Dendritic cell treated with granulocyte-macrophage colony-stimulating factor and Interleukin-4, amounts not matched to agents 40 ng/mL and 50 ng/mL, for 4 days (primary cell): ENCODE measurements around the gene TST.

ENCODE experiments used
- H3K27ac Mint-ChIP-seq: one replicate; pipeline ENCODE4 v1.8.0; 2022; ENCODE audit warnings: mild to moderate bottlenecking, mixed read lengths
- H3K27me3 Mint-ChIP-seq: one replicate; pipeline ENCODE4 v1.8.0; 2022; ENCODE audit warnings: mild to moderate bottlenecking, mixed read lengths
- H3K36me3 Mint-ChIP-seq: one replicate; pipeline ENCODE4 v1.8.0; 2022; ENCODE audit warnings: low read depth, mixed read lengths
- H3K4me1 Mint-ChIP-seq: one replicate; pipeline ENCODE4 v1.8.0; 2022; ENCODE audit warnings: low read depth, mixed read lengths
- H3K4me3 Mint-ChIP-seq: one replicate; pipeline ENCODE4 v1.8.0; 2022; ENCODE audit warnings: mild to moderate bottlenecking, moderate library complexity, mixed read lengths
- H3K9me3 Mint-ChIP-seq: one replicate; pipeline ENCODE4 v1.8.0; 2022; ENCODE audit warnings: mixed read lengths
- intact Hi-C: fragments of 100-400 bp; cut with micrococcal nuclease; formaldehyde crosslinking; loops from one replicate; pipeline ENCODE4 v1.15.0; 2022

The TST gene

GRCh38 chr22:36981247-36981775 lies 37.9 kb downstream of the TST start:
- H3K36me3 Mint-ChIP-seq: no peaks in the 10 kb centered on the region
- intact Hi-C loops: no loop called here
- no peak overlapping the region for H3K27ac Mint-ChIP-seq

GRCh38 chr22:36979016-36979910 lies 40.0 kb downstream of the TST start:
- no peaks in the 10 kb centered on the region for H3K9me3 Mint-ChIP-seq
- H3K4me3 Mint-ChIP-seq: no peak overlapping the region
- H3K4me1 Mint-ChIP-seq: peaks cover 29% of the 10 kb centered on the region
- H3K27ac Mint-ChIP-seq: no peak overlapping the region
- H3K27me3 Mint-ChIP-seq: peaks cover 30% of the 10 kb centered on the region
- H3K36me3 Mint-ChIP-seq: no peaks in the 10 kb centered on the region
- intact Hi-C loops: loop anchor here (5.0 kb wide), 2 partner anchors 67 to 432 kb away; partner anchors contain the start of gene CSF2RB

More at GRCh38 chr22:36981247-36981775, 37.9 kb downstream of the TST start:
- Mint-ChIP-seq H3K4me1 (peaks cover 27% of the 10 kb centered on the region), H3K9me3 (peaks cover 7% of the 10 kb centered on the region), H3K27me3 (peaks cover 30% of the 10 kb centered on the region), H3K4me3 (no peak overlapping the region)

DNA sequence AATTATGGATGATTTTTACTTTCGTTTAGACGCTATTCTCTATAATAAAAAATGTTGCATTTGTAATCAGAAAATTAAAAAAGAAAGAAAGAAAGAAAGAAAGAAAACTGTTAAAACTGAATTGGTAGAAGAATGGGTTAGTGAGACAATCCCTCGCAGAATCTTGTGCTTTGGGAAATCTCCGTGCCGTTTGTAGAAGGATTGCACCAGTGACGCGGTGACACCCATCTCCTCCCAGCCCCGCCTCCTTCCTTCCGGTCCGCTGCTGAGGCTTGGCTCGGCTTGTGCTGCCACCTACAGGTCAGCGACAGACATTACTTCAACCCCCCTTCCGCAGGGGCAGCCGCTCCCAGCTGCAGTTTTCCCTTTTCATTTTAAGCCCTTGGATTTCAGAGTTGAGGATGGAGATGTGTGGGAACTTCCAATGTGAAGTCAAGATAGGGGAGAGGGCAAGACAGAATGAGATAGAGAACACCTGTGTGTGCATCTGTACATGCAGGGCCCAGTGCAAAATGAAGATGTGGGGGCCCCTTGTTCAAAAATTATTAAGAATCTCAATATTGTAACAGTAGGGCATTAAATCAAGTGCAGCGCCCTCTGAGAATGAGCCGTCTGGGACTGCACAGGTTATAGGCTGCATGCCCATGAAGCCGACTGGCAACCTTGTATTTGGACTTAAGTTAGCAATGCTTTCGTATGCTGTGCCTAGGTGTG lies 41.1 kb downstream of the TST start:
- Mint-ChIP-seq H3K9me3 (no peaks in the 10 kb centered on the region), H3K27ac (peak overlapping the region; percentile 87), H3K4me1 (peaks cover 29% of the 10 kb centered on the region), H3K36me3 (no peaks in the 10 kb centered on the region), H3K4me3 (peak overlapping the region; percentile 74), H3K27me3 (peaks cover 26% of the 10 kb centered on the region)
- intact Hi-C loops: loop anchor here (1.0 to 5.0 kb wide), 4 partner anchors 66 to 431 kb away; partner anchors contain the start of gene CSF2RB

DNA sequence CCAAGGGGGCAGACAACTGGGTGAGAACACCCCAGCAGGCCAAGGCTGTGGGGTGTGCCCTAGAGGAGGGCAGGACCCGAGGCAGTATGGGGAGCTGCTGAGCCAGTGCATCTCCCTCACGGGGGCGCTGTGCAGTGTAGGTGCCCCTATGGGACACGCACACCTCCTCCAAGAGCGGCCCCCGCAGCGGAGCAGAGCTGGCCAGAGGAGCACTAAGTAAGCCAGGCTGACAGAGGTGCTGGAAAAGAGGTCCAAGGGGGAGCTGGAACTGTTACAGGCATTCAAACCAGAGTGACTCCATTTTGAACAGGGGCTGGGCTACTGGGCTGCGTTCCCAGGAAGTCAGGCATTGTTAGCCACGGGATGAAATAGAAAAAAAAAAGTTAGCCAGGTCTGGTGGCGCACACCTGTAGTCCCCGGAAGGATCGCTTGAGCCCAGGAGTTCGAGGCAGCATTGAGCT lies 41.8 kb downstream of the TST start:
- Mint-ChIP-seq H3K9me3 (no peaks in the 10 kb centered on the region), H3K27me3 (peaks cover 20% of the 10 kb centered on the region), H3K4me3 (peak overlapping the region; percentile 74), H3K36me3 (no peaks in the 10 kb centered on the region), H3K27ac (peak overlapping the region; percentile 87), H3K4me1 (peaks cover 29% of the 10 kb centered on the region)
- intact Hi-C loops: loop anchor here (5.0 kb wide), 2 partner anchors 65 to 430 kb away; partner anchors contain the start of gene CSF2RB

DNA sequence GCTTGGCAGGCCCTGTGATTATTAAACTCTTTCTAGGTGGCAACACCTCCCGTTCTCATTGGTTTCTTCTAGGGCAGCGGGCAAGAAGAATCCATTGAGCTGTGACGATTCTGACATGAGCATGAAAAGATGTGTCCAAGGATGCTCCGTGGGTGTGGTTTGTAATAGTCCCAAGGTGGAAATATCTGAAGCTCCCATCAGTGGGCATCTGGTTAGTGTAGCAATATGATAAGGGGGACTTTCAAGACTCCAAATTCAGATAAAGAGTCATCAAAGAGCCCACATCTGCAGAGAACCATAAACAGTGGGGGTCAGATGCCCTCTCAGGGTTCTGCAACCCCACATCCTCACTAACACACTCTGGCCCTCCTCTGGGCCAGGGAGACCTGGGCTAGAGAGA lies 42.6 kb downstream of the TST start:
- Mint-ChIP-seq H3K36me3 (no peaks in the 10 kb centered on the region), H3K4me1 (peaks cover 29% of the 10 kb centered on the region), H3K9me3 (no peaks in the 10 kb centered on the region), H3K27me3 (peaks cover 15% of the 10 kb centered on the region), H3K27ac (no peak overlapping the region), H3K4me3 (no peak overlapping the region)
- intact Hi-C loops: loop anchor here (5.0 kb wide), 2 partner anchors 64 to 429 kb away; partner anchors contain the start of gene CSF2RB

DNA sequence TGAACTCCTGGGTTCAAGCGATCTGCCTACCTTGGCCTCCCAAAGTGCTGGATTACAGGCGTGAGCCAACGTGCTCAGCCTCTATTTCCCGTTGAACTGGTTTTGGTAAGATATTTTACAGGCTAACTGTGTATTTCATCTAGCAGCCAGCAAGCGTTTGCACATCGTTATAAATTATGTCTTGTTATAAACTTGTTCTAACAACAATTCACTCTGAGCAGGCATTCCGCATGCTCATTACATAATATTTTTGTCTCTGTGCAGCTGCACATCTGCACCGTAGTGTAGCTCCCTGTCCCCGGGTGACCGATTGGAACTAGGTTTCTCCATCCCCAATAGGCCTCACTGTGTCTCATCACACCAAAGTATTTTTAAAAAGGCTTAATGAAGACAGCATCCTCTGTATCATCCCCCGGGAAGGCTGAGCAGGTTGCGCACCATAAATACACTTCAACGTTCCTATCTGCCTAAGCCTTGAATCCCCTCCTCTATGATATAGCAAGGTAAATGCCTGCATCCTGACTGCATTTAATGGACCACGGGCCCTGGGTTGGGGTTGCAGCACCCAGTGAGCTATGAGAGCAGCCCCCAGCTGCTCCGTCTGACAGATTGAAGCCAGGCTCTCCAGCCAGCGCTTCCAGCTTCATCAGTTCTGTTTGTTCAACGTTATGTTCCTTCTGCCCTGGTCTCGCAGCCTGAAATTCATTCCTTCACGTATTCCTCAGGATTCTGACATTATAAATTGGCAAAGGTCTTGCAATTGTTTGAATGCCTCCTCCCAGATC lies 47.7 kb downstream of the TST start:
- Mint-ChIP-seq H3K4me3 (no peak overlapping the region), H3K9me3 (no peaks in the 10 kb centered on the region), H3K36me3 (no peaks in the 10 kb centered on the region), H3K27ac (no peak overlapping the region), H3K27me3 (no peaks in the 10 kb centered on the region), H3K4me1 (peaks cover 31% of the 10 kb centered on the region)
- intact Hi-C loops: no loop called here

DNA sequence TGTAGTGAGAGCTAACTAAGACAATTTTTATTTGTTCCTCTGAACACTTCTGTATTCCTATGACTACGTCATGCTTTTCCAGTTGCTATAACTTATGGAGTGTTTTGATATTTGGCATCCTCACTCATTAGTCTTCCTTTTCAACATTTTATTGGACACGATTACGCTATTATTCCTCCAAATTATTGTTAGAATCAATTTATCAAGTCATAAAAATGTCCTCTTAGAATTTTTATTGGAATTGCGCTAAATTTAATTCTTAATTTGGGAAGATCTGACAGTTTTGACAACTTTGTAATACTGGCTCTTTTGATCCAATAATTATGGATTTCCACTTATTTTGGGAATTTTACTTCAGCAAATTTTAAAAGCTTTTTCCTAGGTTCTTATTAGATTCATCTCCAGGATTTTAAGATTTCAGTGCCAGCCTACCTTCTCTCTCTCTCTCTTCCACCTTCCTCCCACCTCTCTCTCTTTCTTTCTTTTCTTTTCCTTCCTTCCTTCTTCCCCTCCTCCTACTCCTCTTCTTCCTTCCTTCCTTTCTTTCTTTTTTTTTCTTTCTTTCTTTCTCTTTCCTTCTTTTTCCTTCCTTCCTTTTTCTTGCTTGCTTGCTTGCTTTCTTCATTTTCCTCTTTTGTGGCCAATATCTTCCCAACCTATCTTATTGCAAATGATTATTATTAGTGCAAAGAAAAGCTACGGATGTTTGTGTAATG lies 50.8 kb downstream of the TST start:
- intact Hi-C loops: loop anchor here (5.0 kb wide), 1 partner anchor 106 kb away; the partner anchor contains the start of gene NCF4
- H3K9me3 Mint-ChIP-seq: no peaks in the 10 kb centered on the region
- peaks cover 42% of the 10 kb centered on the region for H3K4me1 Mint-ChIP-seq
- no peak overlapping the region for H3K4me3 Mint-ChIP-seq
- no peaks in the 10 kb centered on the region for H3K36me3 Mint-ChIP-seq
- H3K27me3 Mint-ChIP-seq: no peaks in the 10 kb centered on the region
- no peak overlapping the region for H3K27ac Mint-ChIP-seq

- peaks cover 46% of the 10 kb centered on the region for H3K4me1 Mint-ChIP-seq
- intact Hi-C loops: loop anchor here (5.0 kb wide), 1 partner anchor 105 kb away; the partner anchor contains the start of gene NCF4
- no peaks in the 10 kb centered on the region for H3K9me3 Mint-ChIP-seq
- peaks cover 2% of the 10 kb centered on the region for H3K27me3 Mint-ChIP-seq
- H3K36me3 Mint-ChIP-seq: no peaks in the 10 kb centered on the region
- H3K27ac Mint-ChIP-seq: no peak overlapping the region
- H3K4me3 Mint-ChIP-seq: no peak overlapping the region
These were observed 52.3 kb downstream of the TST start for GRCh38 chr22:36966851-36967540.

DNA sequence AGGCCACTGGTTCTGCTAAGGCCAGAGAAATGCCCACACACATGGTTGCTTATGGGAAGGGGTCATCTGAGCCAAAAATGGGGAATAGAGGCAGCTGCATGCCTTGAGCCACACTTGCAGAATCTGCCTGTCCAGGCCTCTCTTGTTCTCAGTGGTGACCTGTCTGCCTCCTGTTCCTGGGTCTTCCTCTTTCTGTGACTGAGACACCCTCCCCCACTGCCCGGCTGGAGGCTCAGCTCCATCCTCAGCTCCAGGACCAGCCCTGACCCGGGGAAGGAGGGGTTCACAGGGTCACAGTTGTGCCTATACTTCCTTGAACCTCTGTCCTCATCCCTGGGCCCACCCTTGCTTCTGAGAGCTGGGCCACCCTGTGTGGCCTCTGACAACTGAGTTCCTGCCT lies 53.6 kb downstream of the TST start:
- Mint-ChIP-seq H3K9me3 (no peaks in the 10 kb centered on the region), H3K36me3 (no peaks in the 10 kb centered on the region), H3K4me3 (no peak overlapping the region), H3K27me3 (peaks cover 10% of the 10 kb centered on the region), H3K4me1 (peaks cover 46% of the 10 kb centered on the region), H3K27ac (peak overlapping the region; percentile 13)
- intact Hi-C loops: loop anchor here (5.0 kb wide), 1 partner anchor 103 kb away; the partner anchor contains the start of gene NCF4

DNA sequence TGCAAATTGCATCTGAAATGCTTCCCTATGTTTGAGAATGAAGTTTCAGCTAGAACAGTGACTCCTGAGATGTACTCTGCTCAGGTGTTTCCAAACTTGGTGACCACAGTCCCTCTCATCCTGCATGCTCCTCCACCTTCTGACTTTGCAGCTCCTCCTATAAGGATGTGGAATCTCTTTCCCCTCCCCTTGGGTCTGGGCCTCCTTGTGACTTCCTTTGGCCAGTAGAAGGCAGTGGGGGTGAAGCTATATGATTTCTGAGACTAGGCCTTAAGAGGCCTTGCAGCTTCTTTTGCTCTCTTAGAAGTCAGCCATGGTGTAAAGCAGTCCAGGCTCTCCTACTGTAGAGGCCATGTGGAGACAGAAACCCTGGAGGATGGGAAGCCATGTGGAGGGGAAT lies 55.1 kb downstream of the TST start:
- Mint-ChIP-seq H3K27me3 (peaks cover 25% of the 10 kb centered on the region), H3K27ac (no peak overlapping the region), H3K36me3 (no peaks in the 10 kb centered on the region), H3K4me3 (no peak overlapping the region), H3K4me1 (peaks cover 41% of the 10 kb centered on the region), H3K9me3 (peaks cover under 1% of the 10 kb centered on the region)
- intact Hi-C loops: no loop called here

DNA sequence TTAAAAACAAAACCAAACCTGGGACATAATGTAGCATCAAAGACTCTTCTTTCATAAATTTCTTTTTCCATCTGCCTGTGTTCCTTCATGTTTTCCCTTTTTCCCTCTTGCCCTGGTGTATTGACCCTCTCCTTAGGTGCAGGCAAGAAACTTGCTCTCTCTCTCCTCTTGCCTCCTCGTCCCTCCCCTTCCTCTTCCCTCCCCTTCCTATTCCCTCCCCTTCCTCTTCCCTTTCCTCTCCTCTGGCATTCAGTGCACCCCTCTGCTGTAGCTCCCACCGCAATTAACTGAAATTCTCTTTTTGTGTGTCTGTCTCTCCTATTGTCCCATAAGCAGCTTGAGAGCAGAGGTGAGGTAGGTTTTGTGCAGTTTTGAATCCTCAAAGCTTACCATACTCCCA lies 55.9 kb downstream of the TST start:
- Mint-ChIP-seq H3K27ac (no peak overlapping the region), H3K4me1 (peaks cover 36% of the 10 kb centered on the region), H3K9me3 (peaks cover 7% of the 10 kb centered on the region), H3K27me3 (peaks cover 27% of the 10 kb centered on the region), H3K36me3 (no peaks in the 10 kb centered on the region), H3K4me3 (no peak overlapping the region)
- intact Hi-C loops: no loop called here

DNA sequence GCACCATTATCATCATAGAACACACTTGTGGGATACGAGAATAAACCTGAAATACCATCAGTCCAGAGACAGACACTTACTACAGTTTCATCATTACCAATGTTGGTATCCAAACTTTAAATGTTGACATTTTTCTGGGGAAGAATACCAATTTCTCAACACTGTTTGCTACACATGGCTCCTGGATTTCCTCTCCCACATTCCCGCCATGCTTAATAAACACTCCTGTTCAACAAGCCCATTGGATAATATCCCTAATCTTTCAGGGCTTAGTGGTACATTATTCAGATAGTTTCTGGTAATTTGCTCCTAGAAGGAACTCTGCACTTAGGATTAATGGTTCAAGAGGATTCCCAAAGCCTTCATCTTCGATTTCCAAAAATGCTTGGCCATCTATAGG lies 57.6 kb downstream of the TST start:
- H3K27ac Mint-ChIP-seq: no peak overlapping the region
- peaks cover 26% of the 10 kb centered on the region for H3K4me1 Mint-ChIP-seq
- intact Hi-C loops: no loop called here
- peaks cover 14% of the 10 kb centered on the region for H3K9me3 Mint-ChIP-seq
- peaks cover 27% of the 10 kb centered on the region for H3K27me3 Mint-ChIP-seq
- H3K4me3 Mint-ChIP-seq: no peak overlapping the region
- no peaks in the 10 kb centered on the region for H3K36me3 Mint-ChIP-seq
